Measurements from ENCODE around the gene PSPC1. TPM values are rescaled to one million over a fixed set of nuclear protein-coding genes. Genes with fewer than 3 reads are reported as not detected.
"Not testable (repeated sequence)": the region's sequence is repeated elsewhere in the genome, so short reads cannot be mapped to it uniquely, and the experiment has no call there.

Gene PSPC1
- polyA plus RNA-seq, 1 donor = 49.5 TPM

DNA sequence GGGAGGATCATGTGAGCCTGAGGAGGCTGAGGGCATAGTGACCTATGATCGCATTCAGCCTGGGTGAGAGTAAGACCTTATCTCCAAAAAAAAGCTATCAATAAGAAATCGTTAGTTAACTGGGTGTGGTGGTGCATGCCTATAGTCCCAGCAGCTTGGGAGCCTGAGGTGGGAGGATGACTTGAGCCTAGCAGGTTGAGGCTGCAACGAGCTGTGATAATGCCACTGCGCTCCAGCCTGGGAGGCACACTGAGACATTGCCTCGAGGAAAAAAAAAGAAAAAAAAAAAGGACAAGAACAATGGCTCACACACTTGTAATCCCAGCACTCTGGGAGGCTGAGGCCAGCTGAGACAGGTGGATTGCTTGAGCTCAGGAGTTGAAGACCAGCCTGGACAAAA, 16.2 kb downstream of the PSPC1 start:
- DNase-seq = peak in 1 of 2 donors; percentile 11
- H3K4me3 ChIP-seq (ENCODE audit: low read length) = no peak overlapping the region
- no CpG with 5 or more reads among the region's 5 CpGs for WGBS (ENCODE audit: insufficient coverage, low lambda C conversion rate)
- H3K36me3 ChIP-seq (ENCODE audit: control insufficient read depth, insufficient read depth, low read length) = peaks cover 45% of the 10 kb centered on the region
- H3K27me3 ChIP-seq (ENCODE audit: control insufficient read depth, insufficient read depth, low read length) = no peaks in the 10 kb centered on the region
- no peaks in the 10 kb centered on the region for H3K9me3 ChIP-seq (ENCODE audit: control insufficient read depth, low read depth, low read length)
- no peaks in the 10 kb centered on the region for H3K4me1 ChIP-seq (ENCODE audit: control insufficient read depth, insufficient read depth, low read length)
- no peak overlapping the region for H3K27ac ChIP-seq (ENCODE audit: low read length)

GRCh38 chr13:19764237-19764636, 18.5 kb downstream of the PSPC1 start:
- 100% methylated on average over 1 of the region's 2 CpGs for WGBS (ENCODE audit: insufficient coverage, low lambda C conversion rate)
- H3K4me1 ChIP-seq (ENCODE audit: control insufficient read depth, insufficient read depth, low read length) = no peaks in the 10 kb centered on the region
- no peak for DNase-seq
- no peaks in the 10 kb centered on the region for H3K27me3 ChIP-seq (ENCODE audit: control insufficient read depth, insufficient read depth, low read length)
- peaks cover 33% of the 10 kb centered on the region for H3K36me3 ChIP-seq (ENCODE audit: control insufficient read depth, insufficient read depth, low read length)
- no peak overlapping the region for H3K4me3 ChIP-seq (ENCODE audit: low read length)
- H3K9me3 ChIP-seq (ENCODE audit: control insufficient read depth, low read depth, low read length) = no peaks in the 10 kb centered on the region
- no peak overlapping the region for H3K27ac ChIP-seq (ENCODE audit: low read length)

- H3K4me1 ChIP-seq (ENCODE audit: control insufficient read depth, insufficient read depth, low read length) = no peaks in the 10 kb centered on the region
- no peak overlapping the region for H3K4me3 ChIP-seq (ENCODE audit: low read length)
- H3K36me3 ChIP-seq (ENCODE audit: control insufficient read depth, insufficient read depth, low read length) = peaks cover 32% of the 10 kb centered on the region
- no peak overlapping the region for H3K27ac ChIP-seq (ENCODE audit: low read length)
- WGBS (ENCODE audit: insufficient coverage, low lambda C conversion rate) = 100% methylated on average over 2 of the region's 10 CpGs
- H3K27me3 ChIP-seq (ENCODE audit: control insufficient read depth, insufficient read depth, low read length) = no peaks in the 10 kb centered on the region
- DNase-seq = no peak
- no peaks in the 10 kb centered on the region for H3K9me3 ChIP-seq (ENCODE audit: control insufficient read depth, low read depth, low read length)
These were observed 19.1 kb downstream of the PSPC1 start for GRCh38 chr13:19763618-19764017.

- DNase-seq = no peak
- no peak overlapping the region for H3K4me3 ChIP-seq (ENCODE audit: low read length)
- no peaks in the 10 kb centered on the region for H3K27me3 ChIP-seq (ENCODE audit: control insufficient read depth, insufficient read depth, low read length)
- 93% methylated on average over 2 of the region's 5 CpGs for WGBS (ENCODE audit: insufficient coverage, low lambda C conversion rate)
- no peak overlapping the region for H3K27ac ChIP-seq (ENCODE audit: low read length)
- peaks cover 43% of the 10 kb centered on the region for H3K36me3 ChIP-seq (ENCODE audit: control insufficient read depth, insufficient read depth, low read length)
- H3K4me1 ChIP-seq (ENCODE audit: control insufficient read depth, insufficient read depth, low read length) = no peaks in the 10 kb centered on the region
- no peaks in the 10 kb centered on the region for H3K9me3 ChIP-seq (ENCODE audit: control insufficient read depth, low read depth, low read length)
These were observed 23.1 kb downstream of the PSPC1 start for GRCh38 chr13:19759669-19760068.

DNA sequence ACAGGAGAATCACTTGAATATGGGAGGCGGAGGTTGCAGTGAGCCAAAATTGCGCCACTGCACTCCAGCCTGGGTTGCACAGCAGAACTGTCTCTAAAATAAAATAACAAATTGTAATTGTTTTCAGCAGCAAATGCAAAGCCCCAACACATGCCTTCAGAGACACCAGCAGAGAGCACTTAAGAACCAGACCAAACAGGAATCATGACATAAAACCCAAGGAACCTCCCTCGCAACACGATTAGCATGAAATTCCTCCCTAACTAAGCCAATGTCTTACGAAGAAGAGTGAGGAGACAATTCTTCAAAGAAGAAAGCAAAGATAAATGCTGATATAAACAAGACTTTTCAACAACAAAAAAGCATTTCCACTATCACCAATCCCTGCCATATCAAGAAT, 40.1 kb downstream of the PSPC1 start:
- Histone ChIP-seq H3K4me3 (ENCODE audit: low read length) (no peak overlapping the region), H3K27ac (ENCODE audit: low read length) (no peak overlapping the region), H3K4me1 (ENCODE audit: control insufficient read depth, insufficient read depth, low read length) (no peaks in the 10 kb centered on the region), H3K9me3 (ENCODE audit: control insufficient read depth, low read depth, low read length) (no peaks in the 10 kb centered on the region), H3K27me3 (ENCODE audit: control insufficient read depth, insufficient read depth, low read length) (no peaks in the 10 kb centered on the region), H3K36me3 (ENCODE audit: control insufficient read depth, insufficient read depth, low read length) (peaks cover 34% of the 10 kb centered on the region)
- DNase-seq = no peak
- WGBS (ENCODE audit: insufficient coverage, low lambda C conversion rate) = no CpG with 5 or more reads among the region's 5 CpGs

DNA sequence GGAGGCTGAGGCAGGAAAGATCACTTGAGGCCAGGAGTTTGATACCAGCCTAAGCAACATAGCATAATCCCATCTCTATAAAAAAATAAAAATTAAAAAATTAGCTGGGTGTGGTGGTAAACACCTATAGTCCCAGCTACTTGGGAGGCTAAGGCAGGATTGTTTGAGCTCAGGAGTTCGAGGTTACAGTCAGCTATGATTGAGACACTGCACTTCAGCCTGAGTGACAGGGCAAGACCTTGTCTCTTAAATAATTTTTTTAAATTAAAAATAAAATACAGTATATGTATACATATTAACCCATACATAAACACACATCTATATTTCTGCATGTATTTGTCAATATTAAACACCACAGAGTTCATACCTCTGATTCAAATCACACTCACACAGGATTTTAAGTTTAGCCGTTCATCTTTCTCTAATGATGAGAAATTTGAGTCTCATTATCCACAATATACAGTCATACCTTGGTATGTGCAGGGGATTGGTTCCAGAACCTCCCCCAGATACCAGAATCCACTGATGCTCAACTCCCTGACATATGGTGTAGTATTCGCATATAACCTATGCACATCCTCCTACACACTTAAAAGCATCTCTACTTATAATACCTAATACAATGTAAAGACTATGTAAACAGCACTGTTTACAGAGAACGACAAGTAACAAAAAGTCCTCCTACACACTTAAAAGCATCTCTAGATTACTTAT, 44.7 kb downstream of the PSPC1 start:
- H3K27me3 ChIP-seq (ENCODE audit: control insufficient read depth, insufficient read depth, low read length) = no peaks in the 10 kb centered on the region
- DNase-seq = no peak
- H3K9me3 ChIP-seq (ENCODE audit: control insufficient read depth, low read depth, low read length) = no peaks in the 10 kb centered on the region
- WGBS (ENCODE audit: insufficient coverage, low lambda C conversion rate) = 100% methylated on average over 1 of the region's 4 CpGs
- H3K36me3 ChIP-seq (ENCODE audit: control insufficient read depth, insufficient read depth, low read length) = peaks cover 34% of the 10 kb centered on the region
- H3K4me1 ChIP-seq (ENCODE audit: control insufficient read depth, insufficient read depth, low read length) = no peaks in the 10 kb centered on the region
- H3K4me3 ChIP-seq (ENCODE audit: low read length) = no peak overlapping the region
- no peak overlapping the region for H3K27ac ChIP-seq (ENCODE audit: low read length)

DNA sequence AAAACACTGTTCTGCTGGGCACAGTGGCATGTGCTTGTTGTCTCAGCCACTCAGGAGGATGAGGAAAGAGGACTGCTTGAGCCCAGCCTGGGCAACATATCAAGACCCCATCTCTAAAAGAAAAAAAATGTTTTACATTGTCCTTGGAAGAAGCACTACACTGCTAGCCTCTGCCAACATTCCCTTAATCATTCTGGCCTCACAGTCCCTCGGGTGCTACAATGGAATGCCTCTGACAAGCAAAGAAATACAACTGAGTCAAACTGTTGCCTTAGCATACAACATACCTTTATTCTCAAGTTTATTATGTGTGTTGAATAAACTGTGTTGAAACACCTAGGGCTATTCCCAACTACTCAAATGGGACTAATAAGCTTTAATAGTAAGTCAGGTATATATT, 56.1 kb downstream of the PSPC1 start:
- Histone ChIP-seq H3K27ac (ENCODE audit: low read length) (no peak overlapping the region), H3K9me3 (ENCODE audit: control insufficient read depth, low read depth, low read length) (no peaks in the 10 kb centered on the region), H3K27me3 (ENCODE audit: control insufficient read depth, insufficient read depth, low read length) (no peaks in the 10 kb centered on the region), H3K4me1 (ENCODE audit: control insufficient read depth, insufficient read depth, low read length) (no peaks in the 10 kb centered on the region), H3K36me3 (ENCODE audit: control insufficient read depth, insufficient read depth, low read length) (peaks cover 29% of the 10 kb centered on the region), H3K4me3 (ENCODE audit: low read length) (no peak overlapping the region)
- no peak for DNase-seq
- WGBS (ENCODE audit: insufficient coverage, low lambda C conversion rate) = no CpG with 5 or more reads among the region's 1 CpG

DNA sequence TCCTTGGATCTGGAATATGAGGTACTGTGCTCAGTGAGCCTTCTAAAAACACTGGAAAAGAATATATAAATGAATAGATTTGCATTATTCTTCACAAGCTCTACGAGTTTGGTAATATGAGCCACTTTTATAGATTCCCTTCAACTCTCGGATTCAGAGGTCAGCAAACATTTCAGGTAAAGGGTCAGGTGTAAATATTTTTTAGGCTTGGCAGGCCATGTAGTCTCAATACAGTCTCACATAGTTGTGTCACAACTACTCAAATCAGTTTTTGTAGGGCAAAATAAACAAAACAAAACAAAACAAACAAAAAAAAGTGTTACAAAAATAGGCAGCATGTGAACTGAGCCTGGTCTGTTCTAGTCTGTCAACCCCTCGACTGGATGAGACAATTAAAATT, 57.4 kb downstream of the PSPC1 start:
- H3K27me3 ChIP-seq (ENCODE audit: control insufficient read depth, insufficient read depth, low read length) = no peaks in the 10 kb centered on the region
- no peak overlapping the region for H3K27ac ChIP-seq (ENCODE audit: low read length)
- WGBS (ENCODE audit: insufficient coverage, low lambda C conversion rate) = 80% methylated on average over 1 of the region's 3 CpGs
- no peaks in the 10 kb centered on the region for H3K4me1 ChIP-seq (ENCODE audit: control insufficient read depth, insufficient read depth, low read length)
- no peak for DNase-seq
- H3K9me3 ChIP-seq (ENCODE audit: control insufficient read depth, low read depth, low read length) = no peaks in the 10 kb centered on the region
- no peak overlapping the region for H3K4me3 ChIP-seq (ENCODE audit: low read length)
- H3K36me3 ChIP-seq (ENCODE audit: control insufficient read depth, insufficient read depth, low read length) = peaks cover 26% of the 10 kb centered on the region

DNA sequence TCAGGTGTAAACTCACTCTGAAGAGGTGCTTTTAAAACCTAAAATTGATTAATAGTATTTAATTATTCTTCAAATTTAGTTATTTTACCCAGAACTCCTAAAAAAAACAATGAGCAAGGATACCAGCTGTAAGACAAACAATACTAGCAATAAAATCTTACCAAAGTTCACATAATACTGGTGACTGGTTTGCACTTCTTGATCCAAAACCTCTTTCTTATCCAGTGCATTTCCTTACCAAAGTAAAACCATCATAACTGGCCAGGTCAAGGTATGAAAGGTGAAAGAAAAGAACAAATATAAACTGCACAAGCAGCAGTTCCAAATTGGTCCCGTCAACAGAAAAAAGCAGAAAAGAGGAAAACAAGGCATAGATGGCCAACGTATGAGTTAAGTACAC, 62.7 kb downstream of the PSPC1 start:
- no peak overlapping the region for H3K4me3 ChIP-seq (ENCODE audit: low read length)
- peak; percentile 2 to 43 for DNase-seq
- H3K9me3 ChIP-seq (ENCODE audit: control insufficient read depth, low read depth, low read length) = no peaks in the 10 kb centered on the region
- no peaks in the 10 kb centered on the region for H3K4me1 ChIP-seq (ENCODE audit: control insufficient read depth, insufficient read depth, low read length)
- H3K27ac ChIP-seq (ENCODE audit: low read length) = no peak overlapping the region
- peaks cover 4% of the 10 kb centered on the region for H3K36me3 ChIP-seq (ENCODE audit: control insufficient read depth, insufficient read depth, low read length)
- WGBS (ENCODE audit: insufficient coverage, low lambda C conversion rate) = 0% methylated on average over 2 of the region's 2 CpGs
- H3K27me3 ChIP-seq (ENCODE audit: control insufficient read depth, insufficient read depth, low read length) = no peaks in the 10 kb centered on the region

GRCh38 chr13:19713186-19713965, 69.4 kb downstream of the PSPC1 start:
- WGBS (ENCODE audit: insufficient coverage, low lambda C conversion rate) = 77% methylated on average over 5 of the region's 10 CpGs
- no peaks in the 10 kb centered on the region for H3K9me3 ChIP-seq (ENCODE audit: control insufficient read depth, low read depth, low read length)
- no peaks in the 10 kb centered on the region for H3K4me1 ChIP-seq (ENCODE audit: control insufficient read depth, insufficient read depth, low read length)
- H3K36me3 ChIP-seq (ENCODE audit: control insufficient read depth, insufficient read depth, low read length) = peaks cover 3% of the 10 kb centered on the region
- DNase-seq = no peak
- H3K27me3 ChIP-seq (ENCODE audit: control insufficient read depth, insufficient read depth, low read length) = no peaks in the 10 kb centered on the region
- H3K27ac ChIP-seq (ENCODE audit: low read length) = no peak overlapping the region
- H3K4me3 ChIP-seq (ENCODE audit: low read length) = no peak overlapping the region

GRCh38 chr13:19709782-19710181, 73.0 kb downstream of the PSPC1 start:
- not testable (repeated sequence) for H3K4me1 ChIP-seq (ENCODE audit: control insufficient read depth, insufficient read depth, low read length)

More at GRCh38 chr13:19709782-19710181, 73.0 kb downstream of the PSPC1 start:
- not testable (repeated sequence) for DNase-seq; H3K9me3 ChIP-seq (ENCODE audit: control insufficient read depth, low read depth, low read length); H3K27me3 ChIP-seq (ENCODE audit: control insufficient read depth, insufficient read depth, low read length); H3K4me3 ChIP-seq (ENCODE audit: low read length); H3K27ac ChIP-seq (ENCODE audit: low read length); H3K36me3 ChIP-seq (ENCODE audit: control insufficient read depth, insufficient read depth, low read length)
